Stimulated activated CD4-positive, alpha-beta T cell treated with anti-CD3 and anti-CD28 coated beads, Interleukin-1b, Interleukin-23, amount 100 ng/mL, for 48 hours (primary cell): ENCODE results near the gene LAMB4.
A peak's percentile ranks its signal among the peaks of the same experiment; 100 is the strongest.
"Not testable (repeated sequence)": the region's sequence is repeated elsewhere in the genome, so short reads cannot be mapped to it uniquely, and the experiment has no call there.

ENCODE experiments used
- DNase-seq: peaks from one replicate; pipeline ENCODE4 v3.0.0-alpha.2; 2020

The LAMB4 gene

GRCh38 chr7:108038986-108039385 lies 91.2 kb downstream of the LAMB4 start:
- DNase-seq: no peak

GRCh38 chr7:108037741-108038140 lies 92.4 kb downstream of the LAMB4 start:
- DNase-seq: no peak

- DNase-seq: no peak
These were observed 93.0 kb downstream of the LAMB4 start for GRCh38 chr7:108037140-108037539.

- no peak for DNase-seq
These were observed 95.6 kb downstream of the LAMB4 start for GRCh38 chr7:108034586-108034985.

GRCh38 chr7:108033776-108034497 lies 96.2 kb downstream of the LAMB4 start:
- DNase-seq: no peak

- not testable (repeated sequence) for DNase-seq
These were observed 96.9 kb downstream of the LAMB4 start for GRCh38 chr7:108033309-108033708.

GRCh38 chr7:108030516-108030915 lies 99.6 kb downstream of the LAMB4 start:
- no peak for DNase-seq

- DNase-seq: no peak
These were observed 101.1 kb downstream of the LAMB4 start for GRCh38 chr7:108029034-108029433.

- DNase-seq: no peak
These were observed 102.0 kb downstream of the LAMB4 start for GRCh38 chr7:108028111-108028510.

- DNase-seq: no peak
These were observed 102.9 kb downstream of the LAMB4 start for GRCh38 chr7:108027239-108027638.

GRCh38 chr7:108026647-108027046 lies 103.5 kb downstream of the LAMB4 start:
- no peak for DNase-seq

- DNase-seq: no peak
These were observed 104.0 kb downstream of the LAMB4 start for GRCh38 chr7:108026116-108026515.

GRCh38 chr7:108024538-108024937 lies 105.6 kb downstream of the LAMB4 start:
- DNase-seq: no peak

GRCh38 chr7:108020585-108020984 lies 109.6 kb downstream of the LAMB4 start:
- no peak for DNase-seq

GRCh38 chr7:108018668-108019067 lies 111.5 kb downstream of the LAMB4 start:
- DNase-seq: no peak

- DNase-seq: no peak
These were observed 112.4 kb downstream of the LAMB4 start for GRCh38 chr7:108017776-108018151.

GRCh38 chr7:108016841-108017775 lies 113.1 kb downstream of the LAMB4 start:
- peak; percentile 35 for DNase-seq

- no peak for DNase-seq
These were observed 114.4 kb downstream of the LAMB4 start for GRCh38 chr7:108015740-108016139.

- DNase-seq: no peak
These were observed 115.1 kb downstream of the LAMB4 start for GRCh38 chr7:108014747-108015682.

- DNase-seq: no peak
These were observed 115.9 kb downstream of the LAMB4 start for GRCh38 chr7:108014215-108014614.

- no peak for DNase-seq
These were observed 117.4 kb downstream of the LAMB4 start for GRCh38 chr7:108012499-108013430.

- no peak for DNase-seq
These were observed 119.8 kb downstream of the LAMB4 start for GRCh38 chr7:108010377-108010776.
